HepG2 (cell line): Measurements from ENCODE around the gene HEBP1. TPM values are rescaled to one million over a fixed set of nuclear protein-coding genes. Genes with fewer than 3 reads are reported as not detected.

Experiments
- BORCS8-MEF2B ChIP-seq: sonication (generic); formaldehyde crosslinking; IDR thresholded peaks from 2 replicates; pipeline ENCODE4 v1.8.0; 2022; ENCODE audit warnings: mild to moderate bottlenecking, missing genetic modification reagents
- CBX5 ChIP-seq: sonication (generic); formaldehyde crosslinking; IDR thresholded peaks from 2 replicates; pipeline ENCODE4 v1.4.0; 2020; ENCODE audit warnings: missing genetic modification reagents, borderline replicate concordance
- FOXO1 ChIP-seq: sonication (generic); formaldehyde crosslinking; IDR thresholded peaks from 2 replicates; pipeline ENCODE4 v1.4.0; 2020; ENCODE audit warnings: missing genetic modification reagents
- GABPB1 ChIP-seq: IDR thresholded peaks from 2 replicates; pipeline ENCODE4 v1.6.1; 2016; ENCODE audit warnings: mild to moderate bottlenecking, missing genetic modification reagents, moderate library complexity, missing compliant biosample characterization
- MAX ChIP-seq: IDR thresholded peaks from 2 replicates; pipeline ENCODE4 v1.6.1; 2012; ENCODE audit warnings: inconsistent platforms
- MTERF4 ChIP-seq: sonication (generic); formaldehyde crosslinking; IDR thresholded peaks from 2 replicates; pipeline ENCODE4 v1.8.0; 2023; ENCODE audit warnings: mild to moderate bottlenecking, missing genetic modification reagents
- REL ChIP-seq: sonication (generic); formaldehyde crosslinking; conservative IDR thresholded peaks from 2 replicates; pipeline ENCODE4 v1.8.0; 2022; ENCODE audit warnings: mild to moderate bottlenecking, missing genetic modification reagents, moderate library complexity
- RERE ChIP-seq: IDR thresholded peaks from 2 replicates; pipeline ENCODE4 v1.6.1; 2016; ENCODE audit warnings: low read depth, missing genetic modification reagents, missing compliant biosample characterization
- SALL2 ChIP-seq: sonication (generic); formaldehyde crosslinking; IDR thresholded peaks from 2 replicates; pipeline ENCODE4 v1.8.1; 2023; ENCODE audit warnings: mild to moderate bottlenecking, missing genetic modification reagents, inconsistent platforms
- SNAPC2 ChIP-seq: sonication (generic); formaldehyde crosslinking; IDR thresholded peaks from 2 replicates; pipeline ENCODE4 v1.8.1; 2022; ENCODE audit warnings: mild to moderate bottlenecking, missing genetic modification reagents
- TSC22D2 ChIP-seq: sonication (generic); formaldehyde crosslinking; IDR thresholded peaks from 2 replicates; pipeline ENCODE4 v1.5.1; 2020; ENCODE audit warnings: missing genetic modification reagents, mild to moderate bottlenecking, borderline replicate concordance
- ZMAT3 ChIP-seq: sonication (generic); formaldehyde crosslinking; conservative IDR thresholded peaks from 2 replicates; pipeline ENCODE4 v1.7.0; 2021; ENCODE audit warnings: missing genetic modification reagents
- ZNF317 ChIP-seq: sonication (generic); formaldehyde crosslinking; IDR thresholded peaks from 2 replicates; pipeline ENCODE4 v1.5.0; 2020; ENCODE audit warnings: mild to moderate bottlenecking, missing genetic modification reagents
- ZNF430 ChIP-seq: sonication (generic); formaldehyde crosslinking; IDR thresholded peaks from 2 replicates; pipeline ENCODE4 v1.9.0; 2021; ENCODE audit warnings: mild to moderate bottlenecking, missing genetic modification reagents
- ZNF687 ChIP-seq: sonication (generic); formaldehyde crosslinking; IDR thresholded peaks from 2 replicates; pipeline ENCODE4 v1.5.1; 2020; ENCODE audit warnings: mild to moderate bottlenecking, missing genetic modification reagents, moderate library complexity
- ZNF747 ChIP-seq: sonication (generic); formaldehyde crosslinking; IDR thresholded peaks from 2 replicates; pipeline ENCODE4 v1.8.1; 2023; ENCODE audit warnings: missing genetic modification reagents, mild to moderate bottlenecking, borderline replicate concordance
- ZNF768 ChIP-seq: sonication (generic); formaldehyde crosslinking; IDR thresholded peaks from 2 replicates; pipeline ENCODE4 v1.4.0; 2020; ENCODE audit warnings: missing genetic modification reagents
- polyA plus RNA-seq, 8 experiments: library from polyadenylated mRNA; depleted of rRNA in 3 of 8; stranded (reverse) in 7 of 8; unstranded in 1 of 8; fragments of >200 nt; fragmentation: Illumina TruSeq in 4 of 8; extraction: Trizol in 4 of 8; gene quantifications; 2 replicates each; pipeline versions ENCODE4 v1.2.1 to v1.2.3, GENCODE V29; 2011 to 2016; ENCODE audit warnings: low read depth in 4 of 8, missing spikeins in 1 of 8, mixed read lengths in 1 of 8; ENCODE audit not compliant: insufficient read depth in 1 of 8
- total RNA-seq, 5 experiments: library from RNA; depleted of rRNA; stranded (reverse); fragments of >200 nt; fragmentation: Illumina TruSeq; extraction: Trizol; gene quantifications; 2 replicates each; pipeline ENCODE4 v1.2.3, GENCODE V29; 2016; ENCODE audit warnings: low read depth in 1 of 5

HEBP1 gene
- total and polyA plus RNA-seq, 2 of the 13 experiments (the other 11 are each of a cell fraction or from before 2014, with no cell fraction given): 7.8 to 9.4 TPM

- TF ChIP-seq GABPB1 (peak; percentile 82; the same call in 1 of the 2 replicates), ZNF747 (CRISPR knock-in tag) (0 out of 2 replicates have a peak, but pooled peaks have one; percentile 35), CBX5 (CRISPR knock-in tag) (0 out of 2 replicates have a peak, but pooled peaks have one; percentile 15), FOXO1 (CRISPR knock-in tag) (0 out of 2 replicates have a peak, but pooled peaks have one; percentile 8), ZNF687 (peak; percentile 85), BORCS8-MEF2B (CRISPR knock-in tag) (no peak), SALL2 (CRISPR knock-in tag) (peak; percentile 68; the same call in 1 of the 2 replicates), MAX (peak; percentile 43; the same call in 1 of the 2 replicates), ZMAT3 (CRISPR knock-in tag) (0 out of 2 replicates have a peak, but pooled peaks have one; percentile 39), RERE (CRISPR knock-in tag) (no peak), MTERF4 (CRISPR knock-in tag) (peak; percentile 66; the same call in 1 of the 2 replicates), TSC22D2 (CRISPR knock-in tag) (peak; percentile 27; the same call in 1 of the 2 replicates), ZNF317 (CRISPR knock-in tag) (peak; percentile 62; the same call in 1 of the 2 replicates), ZNF430 (CRISPR knock-in tag) (0 out of 2 replicates have a peak, but pooled peaks have one; percentile 34), REL (CRISPR knock-in tag) (0 out of 2 replicates have a peak, but pooled peaks have one; percentile 22), ZNF768 (peak; percentile 89; the same call in 1 of the 2 replicates), SNAPC2 (CRISPR knock-in tag) (0 out of 2 replicates have a peak, but pooled peaks have one; percentile 49)
Measured at GRCh38 chr12:13044002-13044905, 44.2 kb upstream of the HEBP1 start, which contains the start of gene FAM234B (continued).
